HG03039 (cell line): Measurements from ENCODE around the gene PCDHGB7.
"Not testable (repeated sequence)": the region's sequence is repeated elsewhere in the genome, so short reads cannot be mapped to it uniquely, and the experiment has no call there.

ENCODE experiments used
- ATAC-seq: cut with Tn5 transposase; IDR thresholded peaks from one replicate; pipeline ENCODE4 v1.9.1; 2021; ENCODE audit warnings: mild to moderate bottlenecking, moderate library complexity; ENCODE audit not compliant: unreplicated experiment

PCDHGB7 gene

GRCh38 chr5:141394401-141395187, 22.9 kb upstream of the PCDHGB7 start:
- ATAC-seq = not testable (repeated sequence)

- ATAC-seq = peak; percentile 87
These were observed 19.5 kb upstream of the PCDHGB7 start, which contains the start of gene PCDHGB5 for GRCh38 chr5:141397756-141398551. PCDHGB5 (plus strand) TSS chr5:141397947; CDS start chr5:141398128, 181 bp downstream.

- ATAC-seq = no peak
These were observed 18.9 kb upstream of the PCDHGB7 start for GRCh38 chr5:141398608-141399007.

- no peak for ATAC-seq
These were observed 17.8 kb upstream of the PCDHGB7 start for GRCh38 chr5:141399555-141400258.

- ATAC-seq = no peak
These were observed 14.8 kb upstream of the PCDHGB7 start, which contains the start of gene PCDHGA9 for GRCh38 chr5:141402553-141403243. PCDHGA9 (plus strand) TSS chr5:141402778; CDS start chr5:141402953, 175 bp downstream.

GRCh38 chr5:141403387-141403786, 14.1 kb upstream of the PCDHGB7 start:
- no peak for ATAC-seq

- ATAC-seq = not testable (repeated sequence)
These were observed 9.5 kb upstream of the PCDHGB7 start, which contains the start of gene PCDHGB6 for GRCh38 chr5:141407790-141408505. PCDHGB6 (plus strand) TSS chr5:141408021; CDS start chr5:141408203, 182 bp downstream.

GRCh38 chr5:141409598-141410306, 7.7 kb upstream of the PCDHGB7 start:
- ATAC-seq = no peak

- ATAC-seq = no peak
These were observed 5.9 kb upstream of the PCDHGB7 start for GRCh38 chr5:141411575-141411974.

- ATAC-seq = peak; percentile 63
These were observed 4.5 kb upstream of the PCDHGB7 start, which contains the start of gene PCDHGA10 for GRCh38 chr5:141412854-141413539. PCDHGA10 (plus strand) TSS chr5:141412987; CDS start chr5:141413176, 189 bp downstream.

GRCh38 chr5:141413540-141414069, 3.9 kb upstream of the PCDHGB7 start:
- ATAC-seq = no peak

- not testable (repeated sequence) for ATAC-seq
These were observed 2.8 kb upstream of the PCDHGB7 start for GRCh38 chr5:141414548-141415274.

- ATAC-seq = not testable (repeated sequence)
These were observed 2.2 kb upstream of the PCDHGB7 start for GRCh38 chr5:141415275-141415618.

- no peak for ATAC-seq
These were observed 1.8 kb downstream of the PCDHGB7 start for GRCh38 chr5:141419074-141419880.

GRCh38 chr5:141420855-141421488, 3.5 kb downstream of the PCDHGB7 start, which contains the start of gene PCDHGA11:
PCDHGA11 (plus strand) TSS chr5:141421051; CDS start chr5:141421228, 177 bp downstream.
- ATAC-seq = no peak

GRCh38 chr5:141421489-141421855, 4.0 kb downstream of the PCDHGB7 start:
- no peak for ATAC-seq
